GM12873 (cell line): ENCODE data around the gene SMARCC2.
A peak's percentile ranks its signal among the peaks of the same experiment; 100 is the strongest.

Experiments used
- CTCF ChIP-seq: IDR thresholded peaks from 2 replicates; pipeline ENCODE4 v1.5.1; 2012; ENCODE audit warnings: low read depth, mild to moderate bottlenecking, moderate library complexity, low read length, control low read depth; ENCODE audit not compliant: insufficient read depth; ENCODE audit errors: missing control alignments

Gene SMARCC2

DNA sequence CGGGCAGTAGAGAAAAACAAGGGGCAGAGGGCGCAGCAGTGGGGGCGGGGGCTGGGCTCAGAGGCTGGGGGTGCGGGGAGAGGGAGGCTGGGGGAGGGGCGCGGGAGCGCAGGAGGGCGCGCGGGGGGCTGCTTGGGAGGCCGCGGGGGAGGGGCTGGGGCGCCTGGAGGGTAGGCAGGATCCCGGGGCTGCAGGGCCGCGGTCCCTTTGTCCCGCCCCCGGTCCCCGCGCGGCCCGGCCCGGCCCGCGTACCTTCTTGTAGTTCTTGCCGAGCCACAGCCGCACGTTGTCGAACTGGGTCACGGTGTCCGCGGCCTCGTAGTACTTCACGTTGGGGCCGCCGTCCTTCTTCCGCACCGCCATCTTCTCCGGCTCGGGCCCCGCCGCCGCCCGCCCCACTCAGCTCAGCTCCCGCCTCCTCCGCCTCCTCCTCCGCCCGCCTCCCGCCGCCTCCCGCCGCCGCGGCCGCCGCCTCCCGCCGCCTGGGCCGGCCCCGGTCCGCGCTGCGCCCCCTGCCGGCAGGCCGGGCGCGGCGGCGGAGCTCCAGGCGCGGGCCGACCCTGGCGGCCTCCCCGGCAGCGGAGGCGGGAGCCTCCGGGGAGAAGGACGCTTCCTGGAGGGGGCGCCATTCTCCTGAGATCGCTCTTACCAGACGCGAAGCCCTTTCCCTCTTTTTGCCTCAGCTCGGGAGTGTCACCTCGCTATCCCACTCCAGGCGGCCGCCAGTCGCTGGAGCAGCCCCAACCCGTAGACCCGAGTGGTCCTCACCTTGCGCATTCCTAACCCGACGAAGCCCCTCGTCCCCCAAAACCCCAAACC lies at the start of gene SMARCC2:
Gene SMARCC2 (minus strand): TSS at position 385 of the 819 bp plus-strand sequence. CDS start 22 bp downstream, at position 363.
- TF ChIP-seq CTCF = peak; percentile 82

DNA sequence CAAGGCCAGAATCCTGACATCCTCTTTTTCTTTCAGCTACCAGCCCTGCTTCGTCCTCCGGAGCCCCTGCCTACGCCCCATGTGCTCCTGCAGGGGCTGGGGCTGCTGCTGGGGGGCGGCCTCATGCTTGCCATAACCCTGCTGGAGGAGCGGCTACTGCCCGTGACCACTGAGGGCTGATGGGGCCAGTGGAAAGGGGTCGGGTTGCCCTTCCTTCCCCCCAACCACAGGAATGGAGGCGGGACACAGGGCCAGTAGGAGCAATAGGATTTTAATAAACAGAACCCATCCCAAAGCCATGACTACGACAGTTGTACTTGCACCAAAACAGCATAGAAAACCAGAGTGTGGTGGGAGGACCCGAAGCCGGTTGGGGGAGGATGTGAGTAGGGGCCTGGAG lies 48.3 kb upstream of the SMARCC2 start:
- TF ChIP-seq CTCF = no peak

GRCh38 chr12:56236985-56237384 lies 47.7 kb upstream of the SMARCC2 start:
- TF ChIP-seq CTCF = no peak

- no peak for TF ChIP-seq CTCF
Observed at GRCh38 chr12:56236091-56236490, 46.8 kb upstream of the SMARCC2 start.

DNA sequence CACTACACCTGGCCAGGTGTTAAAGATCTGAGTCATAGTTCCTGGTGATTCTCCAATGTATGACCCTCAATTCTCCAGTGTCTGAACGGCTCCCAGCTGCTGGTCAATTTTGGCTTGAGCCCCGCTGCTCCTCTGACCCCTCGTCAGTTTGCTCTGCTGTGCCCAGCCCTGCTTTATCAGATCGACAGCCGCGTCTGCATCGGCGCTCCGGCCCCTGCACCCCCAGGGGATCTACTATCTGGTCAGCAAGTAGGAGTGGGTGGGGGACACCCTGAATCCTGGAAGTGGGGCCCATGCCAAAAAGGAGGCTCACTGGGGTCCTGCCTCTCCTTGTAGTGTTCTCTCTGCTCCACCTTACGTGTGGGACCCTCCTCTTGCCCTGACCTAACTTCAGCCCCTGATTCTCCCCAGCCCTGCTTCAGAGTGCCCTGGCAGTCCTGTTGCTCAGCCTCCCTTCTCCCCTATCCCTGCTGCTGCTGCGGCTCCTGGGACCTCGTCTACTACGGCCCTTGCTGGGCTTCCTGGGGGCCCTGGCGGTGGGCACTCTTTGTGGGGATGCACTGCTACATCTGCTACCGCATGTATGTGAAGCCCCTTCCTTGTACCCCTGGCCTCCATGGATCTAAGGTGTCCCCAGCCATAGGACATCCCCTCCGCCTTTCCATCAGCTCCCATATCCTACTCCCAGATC lies 45.6 kb upstream of the SMARCC2 start:
- TF ChIP-seq CTCF = no peak

DNA sequence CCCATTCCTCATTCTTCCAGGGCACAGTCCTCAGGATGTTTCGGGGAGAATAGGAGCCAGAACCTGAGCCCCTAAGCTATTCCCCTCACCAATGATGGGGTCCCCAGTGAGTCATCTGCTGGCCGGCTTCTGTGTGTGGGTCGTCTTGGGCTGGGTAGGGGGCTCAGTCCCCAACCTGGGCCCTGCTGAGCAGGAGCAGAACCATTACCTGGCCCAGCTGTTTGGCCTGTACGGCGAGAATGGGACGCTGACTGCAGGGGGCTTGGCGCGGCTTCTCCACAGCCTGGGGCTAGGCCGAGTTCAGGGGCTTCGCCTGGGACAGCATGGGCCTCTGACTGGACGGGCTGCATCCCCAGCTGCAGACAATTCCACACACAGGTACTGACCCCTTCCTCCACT lies 41.9 kb upstream of the SMARCC2 start:
- TF ChIP-seq CTCF = no peak

GRCh38 chr12:56230432-56231183 lies 41.3 kb upstream of the SMARCC2 start:
- TF ChIP-seq CTCF = no peak
